Measurements from ENCODE around the gene CBX7.
"Not testable (repeated sequence)": the region's sequence is repeated elsewhere in the genome, so short reads cannot be mapped to it uniquely, and the experiment has no call there.

Gene CBX7

DNA sequence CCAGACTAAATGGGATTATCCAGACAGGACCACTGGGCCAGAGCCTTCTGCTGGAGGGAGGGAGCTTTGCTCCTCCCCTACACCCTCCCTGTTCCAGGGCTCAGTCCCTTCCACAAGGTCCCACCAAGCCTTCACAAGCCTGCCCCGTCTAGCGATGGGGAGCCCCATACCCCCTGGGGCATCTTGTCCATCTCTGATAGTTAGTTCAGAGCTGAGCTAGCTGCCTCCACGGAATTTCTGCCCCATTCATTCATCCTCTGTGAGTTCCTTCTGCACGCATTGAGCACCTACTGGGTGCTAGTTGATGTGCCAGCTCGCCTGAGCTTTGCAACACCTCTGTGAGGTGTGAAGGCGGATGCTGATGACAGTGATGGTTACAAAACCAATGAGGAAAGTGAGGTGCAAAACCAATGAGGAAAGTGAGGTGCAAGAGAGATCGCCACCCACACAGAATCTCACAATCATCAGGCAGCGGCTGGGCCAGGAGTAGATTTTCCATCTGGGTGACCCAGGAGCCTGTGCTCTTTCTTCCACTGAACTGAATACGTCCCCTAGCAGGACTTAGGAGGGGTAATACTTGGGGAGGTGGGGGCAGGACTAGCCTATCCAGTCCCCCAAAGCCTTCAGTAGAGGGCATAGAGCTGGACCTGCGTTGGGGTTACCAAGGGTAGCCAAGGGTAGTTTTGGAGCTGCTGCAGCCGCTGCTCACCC is 21.5 kb upstream of the CBX7 start:
- no peak overlapping the region for H3K4me3 ChIP-seq (ENCODE audit: insufficient read depth in 1 of 2, low read depth in 1 of 2, low read length in 2 of 2)
- peak overlapping the region; percentile 19 for H2AFZ ChIP-seq (ENCODE audit: low read depth, low read length)
- H2BK120ac ChIP-seq (ENCODE audit: low read depth, low read length), result peak overlapping the region; percentile 100
- H2BK12ac ChIP-seq (ENCODE audit: low read length in 2 of 2), result peak overlapping the region; percentile 60 to 98
- H3K4ac ChIP-seq (ENCODE audit: low read depth in 1 of 2, low read length in 2 of 2), result peak overlapping the region; percentile 36 to 93
- H3K9me3 ChIP-seq (ENCODE audit: control insufficient read depth, low read length), result no peaks in the 10 kb centered on the region
- H2BK15ac ChIP-seq (ENCODE audit: low read depth, poor library complexity, severe bottlenecking), result peak overlapping the region; percentile 91
- WGBS, result 81% methylated on average over 11 of the region's 11 CpGs
- peaks cover 0 to 17% of the 10 kb centered on the region in 2 experiments for H3K27me3 ChIP-seq (ENCODE audit: control insufficient read depth in 1 of 2, insufficient read depth in 1 of 2, low read length in 2 of 2)
- H3K27ac ChIP-seq (ENCODE audit: low read length, poor library complexity, severe bottlenecking), result peak overlapping the region; percentile 97
- peak overlapping the region; percentile 67 for H4K91ac ChIP-seq (ENCODE audit: low read length)
- H3K4me2 ChIP-seq (ENCODE audit: low read length, poor library complexity, severe bottlenecking), result no peak overlapping the region
- H3K36me3 ChIP-seq (ENCODE audit: control insufficient read depth in 1 of 2, insufficient read depth in 2 of 2, low read depth in 1 of 2, low read length in 2 of 2), result no peaks in the 10 kb centered on the region
- peak overlapping the region; percentile 95 to 97 for H3K18ac ChIP-seq (ENCODE audit: low read depth in 1 of 2, low read length in 2 of 2)
- H3K4me1 ChIP-seq (ENCODE audit: control insufficient read depth, insufficient read depth, low read depth, low read length), result peaks cover 62% of the 10 kb centered on the region
- DNase-seq, result no peak
- peak overlapping the region; percentile 95 for H4K8ac ChIP-seq (ENCODE audit: low read length)
- H3K23ac ChIP-seq (ENCODE audit: low read length in 2 of 2), result peak overlapping the region in 1 of 2 experiments; percentile 95
- H3K79me1 ChIP-seq (replicated peaks; ENCODE audit: low read length, poor library complexity, severe bottlenecking), result peaks cover 6% of the 10 kb centered on the region
- peak overlapping the region in 1 of 2 experiments; percentile 90 for H3K14ac ChIP-seq (ENCODE audit: low read length in 2 of 2)
- peak overlapping the region; percentile 97 for H2BK5ac ChIP-seq (ENCODE audit: low read depth, low read length, poor library complexity, severe bottlenecking)
- H3K9ac ChIP-seq (ENCODE audit: low read length), result peak overlapping the region; percentile 64
- H2AK5ac ChIP-seq (ENCODE audit: low read length, severe bottlenecking), result peak overlapping the region; percentile 100

DNA sequence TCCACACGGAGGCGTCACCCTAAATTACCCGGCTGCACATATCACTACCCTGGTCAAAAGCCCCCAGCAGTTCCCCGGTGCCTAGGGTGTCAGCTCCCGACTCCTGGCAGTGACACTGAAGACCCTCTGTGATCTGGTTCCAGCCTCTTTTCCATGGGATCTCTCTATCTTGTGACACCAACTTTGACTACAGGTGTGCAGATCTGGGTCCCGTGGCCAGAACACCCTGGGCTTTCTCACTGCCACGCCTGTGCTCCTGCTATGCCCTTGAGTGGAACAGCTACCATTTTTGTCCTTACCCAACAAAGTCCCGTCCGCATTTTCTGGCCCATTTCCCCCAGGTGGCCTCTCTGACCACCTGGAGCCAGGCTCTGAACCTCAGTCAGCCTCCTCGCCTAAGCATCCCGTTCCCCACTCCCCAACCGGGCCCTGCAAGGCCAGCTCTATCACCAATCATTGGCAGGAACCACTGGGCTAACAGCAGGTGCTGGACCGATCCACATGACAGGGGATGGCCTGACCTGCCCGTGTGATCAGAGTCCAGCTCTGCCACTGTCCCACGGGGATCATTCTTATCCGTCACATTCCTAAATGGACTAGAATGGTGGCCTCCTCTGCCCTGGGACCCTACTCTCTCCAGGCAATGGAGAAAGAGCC is 20.7 kb upstream of the CBX7 start:
- peak overlapping the region; percentile 14 for H2BK5ac ChIP-seq (ENCODE audit: low read depth, low read length, poor library complexity, severe bottlenecking)
- H3K18ac ChIP-seq (ENCODE audit: low read depth in 1 of 2, low read length in 2 of 2), result peak overlapping the region; percentile 95 to 97
- peak overlapping the region; percentile 60 to 98 for H2BK12ac ChIP-seq (ENCODE audit: low read length in 2 of 2)
- no peak for DNase-seq
- peak overlapping the region; percentile 67 for H4K91ac ChIP-seq (ENCODE audit: low read length)
- no peak overlapping the region for H3K23ac ChIP-seq (ENCODE audit: low read length in 2 of 2)
- peak overlapping the region; percentile 95 for H4K8ac ChIP-seq (ENCODE audit: low read length)
- H3K4me3 ChIP-seq (ENCODE audit: insufficient read depth in 1 of 2, low read depth in 1 of 2, low read length in 2 of 2), result no peak overlapping the region
- H3K27ac ChIP-seq (ENCODE audit: low read length, poor library complexity, severe bottlenecking), result peak overlapping the region; percentile 97
- peak overlapping the region in 1 of 2 experiments; percentile 90 for H3K14ac ChIP-seq (ENCODE audit: low read length in 2 of 2)
- H2AK5ac ChIP-seq (ENCODE audit: low read length, severe bottlenecking), result peak overlapping the region; percentile 100
- peaks cover 62% of the 10 kb centered on the region for H3K4me1 ChIP-seq (ENCODE audit: control insufficient read depth, insufficient read depth, low read depth, low read length)
- no peaks in the 10 kb centered on the region for H3K9me3 ChIP-seq (ENCODE audit: control insufficient read depth, low read length)
- no peaks in the 10 kb centered on the region for H3K36me3 ChIP-seq (ENCODE audit: control insufficient read depth in 1 of 2, insufficient read depth in 2 of 2, low read depth in 1 of 2, low read length in 2 of 2)
- H3K79me1 ChIP-seq (replicated peaks; ENCODE audit: low read length, poor library complexity, severe bottlenecking), result peaks cover 6% of the 10 kb centered on the region
- no peak overlapping the region for H3K4me2 ChIP-seq (ENCODE audit: low read length, poor library complexity, severe bottlenecking)
- H3K9ac ChIP-seq (ENCODE audit: low read length), result no peak overlapping the region
- peak overlapping the region; percentile 100 for H2BK120ac ChIP-seq (ENCODE audit: low read depth, low read length)
- H3K4ac ChIP-seq (ENCODE audit: low read depth in 1 of 2, low read length in 2 of 2), result peak overlapping the region; percentile 54 to 93
- WGBS, result 93% methylated on average over 16 of the region's 16 CpGs
- no peak overlapping the region for H2AFZ ChIP-seq (ENCODE audit: low read depth, low read length)
- H2BK15ac ChIP-seq (ENCODE audit: low read depth, poor library complexity, severe bottlenecking), result peak overlapping the region; percentile 92
- peaks cover 0 to 22% of the 10 kb centered on the region in 2 experiments for H3K27me3 ChIP-seq (ENCODE audit: control insufficient read depth in 1 of 2, insufficient read depth in 1 of 2, low read length in 2 of 2)

DNA sequence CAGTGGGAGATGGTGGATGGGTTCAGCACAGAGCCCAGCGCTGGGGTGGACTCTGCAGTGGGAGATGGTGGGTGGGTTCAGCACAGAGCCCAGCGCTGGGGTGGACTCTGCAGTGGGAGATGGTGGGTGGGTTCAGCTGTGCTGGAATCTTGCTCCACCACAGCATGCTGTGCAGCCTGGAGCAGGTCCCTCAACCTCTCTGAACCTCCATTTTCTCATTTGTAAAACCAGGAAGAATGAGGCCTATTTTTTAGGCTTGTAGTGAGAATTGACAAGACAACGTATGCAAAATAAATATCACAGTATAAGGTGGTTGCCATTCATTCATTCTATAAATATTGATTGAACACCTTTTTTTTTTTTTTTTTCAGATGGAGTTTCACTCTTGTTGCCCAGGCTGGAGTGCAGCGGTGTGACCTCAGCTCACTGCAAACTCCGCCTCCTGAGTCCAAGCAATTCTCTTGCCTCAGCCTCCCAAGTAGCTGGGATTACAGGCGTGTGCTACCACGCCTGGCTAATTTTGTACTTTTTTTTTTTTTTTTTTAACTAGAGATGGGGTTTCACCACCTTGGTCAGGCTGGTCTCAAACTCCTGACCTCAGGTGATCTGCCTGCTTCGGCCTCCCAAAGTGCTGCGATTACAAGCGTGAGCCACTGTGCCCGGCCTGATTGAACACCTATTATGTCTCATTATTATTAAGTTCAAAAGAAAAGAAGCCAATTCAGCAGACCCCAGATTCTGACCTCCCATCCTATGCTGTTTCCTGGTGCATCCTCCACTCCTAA is 20.0 kb upstream of the CBX7 start:
- H2BK15ac ChIP-seq (ENCODE audit: low read depth, poor library complexity, severe bottlenecking), result peak overlapping the region; percentile 92
- not testable (repeated sequence) for H3K79me1 ChIP-seq (replicated peaks; ENCODE audit: low read length, poor library complexity, severe bottlenecking); DNase-seq; H3K36me3 ChIP-seq (ENCODE audit: control insufficient read depth in 1 of 2, insufficient read depth in 2 of 2, low read depth in 1 of 2, low read length in 2 of 2); H3K9ac ChIP-seq (ENCODE audit: low read length); H3K23ac ChIP-seq (ENCODE audit: low read length in 2 of 2); H3K4me3 ChIP-seq (ENCODE audit: insufficient read depth in 1 of 2, low read depth in 1 of 2, low read length in 2 of 2); H3K9me3 ChIP-seq (ENCODE audit: control insufficient read depth, low read length); H3K27ac ChIP-seq (ENCODE audit: low read length, poor library complexity, severe bottlenecking); H4K8ac ChIP-seq (ENCODE audit: low read length); H3K4me2 ChIP-seq (ENCODE audit: low read length, poor library complexity, severe bottlenecking); H2AFZ ChIP-seq (ENCODE audit: low read depth, low read length)
- peaks cover 0 to 22% of the 10 kb centered on the region in 2 experiments for H3K27me3 ChIP-seq (ENCODE audit: control insufficient read depth in 1 of 2, insufficient read depth in 1 of 2, low read length in 2 of 2)
- H2BK12ac ChIP-seq (ENCODE audit: low read length in 2 of 2), result peak overlapping the region; percentile 47 to 60
- WGBS, result 95% methylated on average over 10 of the region's 11 CpGs
- H3K14ac ChIP-seq (ENCODE audit: low read length in 2 of 2), result peak overlapping the region in 1 of 2 experiments; percentile 85
- peak overlapping the region; percentile 82 for H2BK120ac ChIP-seq (ENCODE audit: low read depth, low read length)
- peak overlapping the region; percentile 62 to 64 for H3K18ac ChIP-seq (ENCODE audit: low read depth in 1 of 2, low read length in 2 of 2)
- peak overlapping the region; percentile 100 for H2AK5ac ChIP-seq (ENCODE audit: low read length, severe bottlenecking)
- peaks cover 59% of the 10 kb centered on the region for H3K4me1 ChIP-seq (ENCODE audit: control insufficient read depth, insufficient read depth, low read depth, low read length)
- H4K91ac ChIP-seq (ENCODE audit: low read length), result peak overlapping the region; percentile 90
- peak overlapping the region; percentile 0 to 54 for H3K4ac ChIP-seq (ENCODE audit: low read depth in 1 of 2, low read length in 2 of 2)
- peak overlapping the region; percentile 33 for H2BK5ac ChIP-seq (ENCODE audit: low read depth, low read length, poor library complexity, severe bottlenecking)
